GM06990 (cell line): ENCODE results near the gene ARHGAP26.

Experiments
- DNase-seq: peaks from one replicate; pipeline ENCODE4 v3.0.0-alpha.2; 2011; ENCODE audit not compliant: insufficient read length; ENCODE audit errors: extremely low read depth
- H3K27me3 ChIP-seq: replicated peaks from 2 replicates; pipeline ENCODE4 v1.6.0; 2011; ENCODE audit warnings: low read length; ENCODE audit not compliant: control insufficient read depth, insufficient read depth
- H3K36me3 ChIP-seq: 2 replicates; pipeline ENCODE4 v1.5.1; 2011; ENCODE audit warnings: low read length; ENCODE audit not compliant: control insufficient read depth, insufficient read depth
- H3K4me3 ChIP-seq: replicated peaks from 2 replicates; pipeline ENCODE4 v1.5.1; 2011; ENCODE audit warnings: low read depth, mild to moderate bottlenecking, control low read depth, low read length
- TF ChIP-seq, protein P1 (sequence below): IDR thresholded peaks from 2 replicates; pipeline ENCODE4 v1.5.1; 2011; ENCODE audit warnings: low read length, control low read depth, mild to moderate bottlenecking, inconsistent platforms; ENCODE audit not compliant: insufficient read depth, poor library complexity, severe bottlenecking

ARHGAP26 gene

DNA sequence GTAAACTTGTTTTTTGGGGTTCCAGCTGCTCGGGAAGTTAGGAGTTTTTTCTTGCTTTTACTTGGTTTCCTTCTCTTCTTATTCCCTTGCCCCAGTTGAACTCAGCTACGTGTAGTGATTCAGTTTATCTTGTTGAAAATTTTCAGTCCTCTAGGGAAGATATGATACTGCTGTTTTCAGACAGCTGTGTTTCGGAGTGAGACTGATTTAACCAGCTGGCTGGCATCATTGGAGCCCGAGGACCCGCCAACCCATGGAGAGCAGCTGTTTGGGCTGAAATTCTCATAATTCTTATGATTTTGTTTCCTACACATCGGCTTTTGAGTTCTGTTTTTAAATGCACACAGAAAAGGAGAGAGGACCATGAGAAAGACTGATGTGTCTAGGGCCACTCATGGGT is 361.8 kb downstream of the ARHGAP26 start:
- DNase-seq, result no peak
- H3K36me3 ChIP-seq, result peaks cover 7% of the 10 kb centered on the region
- TF ChIP-seq, protein P1, sequence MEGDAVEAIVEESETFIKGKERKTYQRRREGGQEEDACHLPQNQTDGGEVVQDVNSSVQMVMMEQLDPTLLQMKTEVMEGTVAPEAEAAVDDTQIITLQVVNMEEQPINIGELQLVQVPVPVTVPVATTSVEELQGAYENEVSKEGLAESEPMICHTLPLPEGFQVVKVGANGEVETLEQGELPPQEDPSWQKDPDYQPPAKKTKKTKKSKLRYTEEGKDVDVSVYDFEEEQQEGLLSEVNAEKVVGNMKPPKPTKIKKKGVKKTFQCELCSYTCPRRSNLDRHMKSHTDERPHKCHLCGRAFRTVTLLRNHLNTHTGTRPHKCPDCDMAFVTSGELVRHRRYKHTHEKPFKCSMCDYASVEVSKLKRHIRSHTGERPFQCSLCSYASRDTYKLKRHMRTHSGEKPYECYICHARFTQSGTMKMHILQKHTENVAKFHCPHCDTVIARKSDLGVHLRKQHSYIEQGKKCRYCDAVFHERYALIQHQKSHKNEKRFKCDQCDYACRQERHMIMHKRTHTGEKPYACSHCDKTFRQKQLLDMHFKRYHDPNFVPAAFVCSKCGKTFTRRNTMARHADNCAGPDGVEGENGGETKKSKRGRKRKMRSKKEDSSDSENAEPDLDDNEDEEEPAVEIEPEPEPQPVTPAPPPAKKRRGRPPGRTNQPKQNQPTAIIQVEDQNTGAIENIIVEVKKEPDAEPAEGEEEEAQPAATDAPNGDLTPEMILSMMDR, result no peak
- H3K4me3 ChIP-seq, result no peak overlapping the region
- H3K27me3 ChIP-seq, result no peaks in the 10 kb centered on the region

DNA sequence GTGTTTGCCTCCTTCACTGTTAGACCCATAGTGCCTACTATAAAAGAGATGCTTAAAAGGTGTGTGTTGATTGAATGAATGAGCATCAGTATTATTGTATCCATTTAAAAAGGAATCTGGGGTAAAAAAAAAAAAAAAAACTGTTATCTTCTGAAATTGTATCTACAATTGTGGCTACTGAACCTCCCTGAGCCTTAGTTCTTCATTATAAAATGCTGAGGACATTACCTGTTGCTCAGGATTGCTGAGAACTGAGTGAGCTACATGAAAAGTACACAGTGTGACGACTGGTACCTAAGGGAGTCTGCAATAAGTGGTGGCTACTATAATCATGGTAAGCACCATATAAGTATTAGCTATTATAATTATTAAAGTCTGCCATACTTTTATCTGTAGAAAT is 362.6 kb downstream of the ARHGAP26 start:
- Histone ChIP-seq H3K27me3 (no peaks in the 10 kb centered on the region), H3K4me3 (no peak overlapping the region), H3K36me3 (peaks cover 7% of the 10 kb centered on the region)
- TF ChIP-seq, protein P1, result no peak
- DNase-seq, result no peak

DNA sequence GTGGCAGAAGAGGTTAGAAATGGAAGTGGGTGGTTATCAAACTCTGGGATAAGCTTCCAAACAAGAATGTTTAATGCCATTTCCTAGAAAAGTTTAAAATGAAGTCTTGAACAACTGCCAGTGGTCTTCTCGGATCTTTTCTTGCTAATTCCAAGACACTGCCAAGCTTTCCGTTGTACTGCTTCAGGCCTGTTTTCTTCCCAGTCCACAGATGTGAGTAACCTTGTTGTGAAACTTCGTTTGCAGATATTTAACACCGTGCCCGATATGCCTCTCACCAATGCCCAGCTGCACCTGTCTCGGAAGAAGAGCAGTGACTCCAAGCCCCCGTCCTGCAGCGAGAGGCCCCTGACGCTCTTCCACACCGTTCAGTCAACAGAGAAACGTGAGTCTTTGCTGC is 363.5 kb downstream of the ARHGAP26 start:
- no peak for DNase-seq
- H3K36me3 ChIP-seq, result peaks cover 8% of the 10 kb centered on the region

DNA sequence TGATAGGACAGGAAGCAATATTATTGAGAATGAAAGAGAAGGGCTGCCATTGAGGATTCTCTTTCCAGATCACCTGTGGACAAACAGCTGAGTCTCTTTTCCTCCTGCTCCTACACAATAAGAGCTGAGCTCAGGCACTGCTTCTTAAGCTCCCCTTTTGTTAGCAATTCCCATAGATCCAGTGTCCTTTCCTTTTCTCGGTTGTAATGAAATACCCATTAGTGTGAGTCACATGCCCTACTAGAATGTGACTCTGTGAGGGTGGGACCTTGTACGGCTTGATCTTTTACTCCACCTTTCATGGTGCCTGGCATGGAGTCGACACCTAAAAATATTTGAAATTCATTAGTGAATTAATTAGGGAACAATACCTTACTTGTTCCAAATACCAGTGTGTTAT is 364.1 kb downstream of the ARHGAP26 start:
- TF ChIP-seq, protein P1, result no peak
- H3K27me3 ChIP-seq, result no peaks in the 10 kb centered on the region
- no peak for DNase-seq
- H3K4me3 ChIP-seq, result no peak overlapping the region
- H3K36me3 ChIP-seq, result peaks cover 8% of the 10 kb centered on the region

More for the DNA sequence above, 363.5 kb downstream of the ARHGAP26 start:
- TF ChIP-seq, protein P1, result no peak
- no peaks in the 10 kb centered on the region for H3K27me3 ChIP-seq
- H3K4me3 ChIP-seq, result no peak overlapping the region

DNA sequence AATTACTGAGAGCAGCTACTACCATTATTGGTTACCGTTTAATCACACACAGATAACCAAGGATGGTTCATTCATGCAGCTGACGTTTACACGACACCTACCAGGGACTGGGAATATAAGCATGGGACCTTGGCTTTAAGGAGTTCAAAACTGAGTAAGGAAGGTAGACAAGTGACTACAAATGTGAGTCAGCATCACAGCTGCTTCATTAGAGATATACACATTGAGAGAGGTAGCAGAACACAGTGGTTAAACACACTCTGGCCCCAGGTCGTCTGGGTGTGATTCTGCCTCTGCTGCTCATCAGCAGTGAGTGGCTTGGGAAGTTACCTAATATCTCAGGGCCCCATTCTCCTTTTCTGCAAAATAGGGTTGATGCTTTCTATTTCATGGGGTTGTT is 364.7 kb downstream of the ARHGAP26 start:
- Histone ChIP-seq H3K4me3 (no peak overlapping the region), H3K27me3 (no peaks in the 10 kb centered on the region), H3K36me3 (peaks cover 10% of the 10 kb centered on the region)
- TF ChIP-seq, protein P1, result no peak
- DNase-seq, result no peak

DNA sequence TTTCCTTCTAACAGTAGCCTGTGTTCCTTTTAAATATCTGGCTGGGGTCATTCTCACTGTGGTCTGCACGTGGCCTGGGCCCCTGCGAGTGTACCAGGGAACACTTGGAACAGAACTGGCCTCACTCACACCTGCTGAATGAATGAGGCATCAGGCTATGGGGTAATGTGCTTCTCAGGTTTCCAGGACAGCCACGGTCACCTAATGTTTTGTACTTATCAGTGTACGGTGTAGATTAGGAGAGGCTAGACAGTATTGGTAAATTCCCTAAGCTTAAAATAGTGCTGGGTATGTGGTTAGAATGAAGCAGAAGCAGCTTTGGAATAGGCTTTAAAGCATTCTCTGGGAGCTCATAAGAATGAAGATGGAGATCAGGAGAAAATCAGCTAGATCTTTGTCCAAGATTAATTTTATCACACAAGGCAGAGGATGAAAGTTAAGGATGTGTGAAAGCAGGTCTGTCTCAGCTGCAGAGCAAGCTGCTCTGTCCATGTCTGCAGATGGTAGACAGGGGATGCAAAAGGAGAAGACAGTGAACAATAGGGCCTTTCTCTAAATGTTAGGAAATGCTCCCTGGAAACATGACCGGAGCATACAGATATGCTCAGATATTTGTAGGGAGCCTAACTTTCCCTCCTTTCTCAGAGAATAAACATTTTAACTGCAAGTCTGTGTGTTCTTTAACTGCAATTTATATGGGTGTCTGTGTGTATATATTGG is 365.8 kb downstream of the ARHGAP26 start:
- DNase-seq, result no peak
- TF ChIP-seq, protein P1, result no peak
- H3K36me3 ChIP-seq, result peaks cover 10% of the 10 kb centered on the region

More for the DNA sequence above, 365.8 kb downstream of the ARHGAP26 start:
- Histone ChIP-seq H3K27me3 (no peaks in the 10 kb centered on the region), H3K4me3 (no peak overlapping the region)
